Aorta (tissue), 5 donors: ENCODE data around the gene EHD3. TPM values are rescaled to one million over a fixed set of nuclear protein-coding genes. Genes with fewer than 3 reads are reported as not detected.

ENCODE experiments used
- ATAC-seq: fragments of 200-7000 bp; cut with Tn5 transposase; one replicate; pipeline ENCODE4 v1.9.1; 2022; ENCODE audit warnings: moderate library complexity; ENCODE audit not compliant: low FRiP score
- DNase-seq, 2 donors: peaks; one replicate each; pipeline ENCODE4 v3.0.0-alpha.2; 2020
- H3K27ac ChIP-seq, 2 donors: one replicate each; pipeline ENCODE4 v1.5.1; 2013; ENCODE audit warnings: low read length in 2 of 2, mild to moderate bottlenecking in 2 of 2, moderate library complexity in 2 of 2, control low read depth in 1 of 2, inconsistent platforms in 1 of 2, low read depth in 1 of 2
- H3K27me3 ChIP-seq, 2 donors: one replicate each; pipeline ENCODE4 v1.6.1; 2013; ENCODE audit warnings: control low read depth in 1 of 2, low read length in 1 of 2, mild to moderate bottlenecking in 1 of 2, moderate library complexity in 1 of 2; ENCODE audit not compliant: insufficient read depth in 2 of 2, control insufficient read depth in 1 of 2
- H3K36me3 ChIP-seq, 2 donors: one replicate each; pipeline ENCODE4 v1.6.1; 2013; ENCODE audit warnings: control low read depth in 1 of 2, low read length in 1 of 2, mild to moderate bottlenecking in 1 of 2; ENCODE audit not compliant: insufficient read depth in 2 of 2, control insufficient read depth in 1 of 2
- H3K4me1 ChIP-seq, 2 donors: one replicate each; pipeline ENCODE4 v1.6.1; 2013; ENCODE audit warnings: low read length in 2 of 2, control low read depth in 1 of 2, mild to moderate bottlenecking in 1 of 2, moderate library complexity in 1 of 2; ENCODE audit not compliant: insufficient read depth in 2 of 2, control insufficient read depth in 1 of 2
- H3K4me3 ChIP-seq, 2 donors: one replicate each; pipeline ENCODE4 v1.5.1; 2013; ENCODE audit warnings: low read length in 2 of 2, control low read depth in 1 of 2, mild to moderate bottlenecking in 1 of 2
- H3K9me3 ChIP-seq: one replicate; pipeline ENCODE4 v1.6.1; 2013; ENCODE audit warnings: mild to moderate bottlenecking, low read length; ENCODE audit not compliant: control insufficient read depth
- WGBS, 2 donors: extraction: QIAGEN DNeasy Blood & Tissue Kit; methylation state at CpG; one replicate each; pipeline ENCODE4 v1.1.7; 2013; 5-methylcytosine and 5-hydroxymethylcytosine counted together
- intact Hi-C, 2 donors: fragments of 100-400 bp; cut with DNase I; formaldehyde crosslinking; loops; one replicate each; pipeline versions ENCODE4 v1.14.2 to v1.15.0; 2022
- polyA plus RNA-seq, 2 donors: library from polyadenylated mRNA; stranded (reverse); fragments of 200-250 nt; gene quantifications; one replicate each; pipeline ENCODE4 v1.2.3, GENCODE V29; 2013
- total RNA-seq, 2 donors: library from RNA; stranded (reverse); fragmentation: NEBNext Ultra II Directional; extraction: Animal tissue kit (Norgen Biotek cat#: 25700); gene quantifications; one replicate each; pipeline ENCODE4 v1.2.1, GENCODE V29; 2021
- donor health status: healthy with polysubstance abuse.
- donor health status: Bipolar disorder and iron deficiency.
- donor health status: DM: no; HTN: no; CAD: no.
- donor health status: DM: no; HTN: no; CAD: no.
- donor health status: DM: yes; HTN: yes; CAD: no.

Gene EHD3
- total and polyA plus RNA-seq, 4 donors: 14.0 to 28.8 (median 18.1) TPM

GRCh38 chr2:31204783-31205182 is 29.2 kb upstream of the EHD3 start:
- ATAC-seq (no peak), DNase-seq (no peak)
- no peaks in the 10 kb centered on the region for H3K4me1 ChIP-seq
- H3K4me3 ChIP-seq: no peak overlapping the region
- H3K9me3 ChIP-seq: no peaks in the 10 kb centered on the region
- no peaks in the 10 kb centered on the region for H3K36me3 ChIP-seq
- H3K27ac ChIP-seq: no peak overlapping the region
- intact Hi-C loops: no loop called here
- WGBS, 2 donors: 79 to 90% methylated on average over 6 of the region's 6 CpGs
- no peaks in the 10 kb centered on the region for H3K27me3 ChIP-seq

GRCh38 chr2:31205186-31205585 is 28.8 kb upstream of the EHD3 start:
- no peak overlapping the region for H3K4me3 ChIP-seq
- H3K4me1 ChIP-seq: no peaks in the 10 kb centered on the region
- no peaks in the 10 kb centered on the region for H3K9me3 ChIP-seq
- H3K36me3 ChIP-seq: no peaks in the 10 kb centered on the region
- DNase-seq (no peak), ATAC-seq (peak; percentile 11)
- intact Hi-C loops: no loop called here
- H3K27ac ChIP-seq: no peak overlapping the region
- H3K27me3 ChIP-seq: no peaks in the 10 kb centered on the region
- 89 to 90% methylated on average over 9 of the region's 9 CpGs for WGBS, 2 donors

- Histone ChIP-seq H3K9me3 (no peaks in the 10 kb centered on the region), H3K36me3 (no peaks in the 10 kb centered on the region), H3K4me3 (no peak overlapping the region), H3K27me3 (no peaks in the 10 kb centered on the region), H3K4me1 (no peaks in the 10 kb centered on the region), H3K27ac (no peak overlapping the region)
- no peak for DNase-seq
- no peak for ATAC-seq
- intact Hi-C loops: no loop called here
- WGBS, 2 donors: 92 to 93% methylated on average over 3 of the region's 3 CpGs
Measured at GRCh38 chr2:31205613-31206012, 28.3 kb upstream of the EHD3 start.

- intact Hi-C loops: no loop called here
- no peak for ATAC-seq
- H3K27me3 ChIP-seq: no peaks in the 10 kb centered on the region
- no peaks in the 10 kb centered on the region for H3K4me1 ChIP-seq
- H3K36me3 ChIP-seq: no peaks in the 10 kb centered on the region
- no peak overlapping the region for H3K4me3 ChIP-seq
- H3K27ac ChIP-seq: no peak overlapping the region
- DNase-seq: no peak
- WGBS, 2 donors: 65 to 75% methylated on average over 2 of the region's 2 CpGs
- H3K9me3 ChIP-seq: no peaks in the 10 kb centered on the region
Measured at GRCh38 chr2:31207790-31208189, 26.2 kb upstream of the EHD3 start.

GRCh38 chr2:31208240-31208639 is 25.7 kb upstream of the EHD3 start:
- Histone ChIP-seq H3K4me1 (no peaks in the 10 kb centered on the region), H3K36me3 (no peaks in the 10 kb centered on the region), H3K27ac (no peak overlapping the region), H3K4me3 (no peak overlapping the region), H3K27me3 (no peaks in the 10 kb centered on the region), H3K9me3 (no peaks in the 10 kb centered on the region)
- WGBS, 2 donors: 100% methylated on average over 1 of the region's 1 CpG
- ATAC-seq: no peak
- intact Hi-C loops: no loop called here
- DNase-seq: no peak

- intact Hi-C loops: no loop called here
- DNase-seq (no peak), ATAC-seq (no peak)
- Histone ChIP-seq H3K36me3 (no peaks in the 10 kb centered on the region), H3K4me1 (no peaks in the 10 kb centered on the region), H3K27me3 (no peaks in the 10 kb centered on the region), H3K9me3 (no peaks in the 10 kb centered on the region), H3K27ac (no peak overlapping the region), H3K4me3 (no peak overlapping the region)
- WGBS, 2 donors: 70 to 74% methylated on average over 9 of the region's 9 CpGs
Measured at GRCh38 chr2:31212659-31213600, 21.0 kb upstream of the EHD3 start.

GRCh38 chr2:31213601-31214443 is 20.1 kb upstream of the EHD3 start:
- Histone ChIP-seq H3K27me3 (no peaks in the 10 kb centered on the region), H3K9me3 (no peaks in the 10 kb centered on the region), H3K4me3 (no peak overlapping the region), H3K36me3 (no peaks in the 10 kb centered on the region), H3K27ac (no peak overlapping the region), H3K4me1 (no peaks in the 10 kb centered on the region)
- no peak for DNase-seq
- 10 to 85% methylated on average over 4 of the region's 4 CpGs for WGBS, 2 donors
- intact Hi-C loops: no loop called here
- no peak for ATAC-seq

- WGBS, 2 donors: 89 to 96% methylated on average over 8 of the region's 8 CpGs
- Histone ChIP-seq H3K9me3 (no peaks in the 10 kb centered on the region), H3K4me3 (no peak overlapping the region), H3K27ac (no peak overlapping the region), H3K4me1 (no peaks in the 10 kb centered on the region), H3K27me3 (no peaks in the 10 kb centered on the region), H3K36me3 (no peaks in the 10 kb centered on the region)
- no peak for DNase-seq
- intact Hi-C loops: no loop called here
- no peak for ATAC-seq
Measured at GRCh38 chr2:31214444-31214915, 19.5 kb upstream of the EHD3 start.
